GM23338 (cell line): ENCODE results near the gene PRR35. TPM values are rescaled to one million over a fixed set of nuclear protein-coding genes. Genes with fewer than 3 reads are reported as not detected.

ENCODE experiments used
- ATAC-seq: fragments of 200-7000 bp; cut with Tn5 transposase; 3 replicates; pipeline ENCODE4 v1.9.1; 2020
- DNase-seq: peaks from one replicate; pipeline ENCODE4 v3.0.0-alpha.2; 2015; ENCODE audit warnings: low spot score
- H2AFZ ChIP-seq: fragments of 200-600 bp; sonication (generic); 2 replicates; pipeline ENCODE4 v1.8.0; 2016; ENCODE audit warnings: antibody characterized with exemption, mild to moderate bottlenecking, moderate library complexity
- H3F3A ChIP-seq: fragments of 200-600 bp; sonication (generic); replicated peaks from 2 replicates; pipeline ENCODE4 v1.8.0; 2017; ENCODE audit warnings: antibody characterized with exemption, mixed run types, low read depth
- H3K27ac ChIP-seq: fragments of 200-600 bp; sonication (generic); 2 replicates; pipeline ENCODE4 v1.6.1; 2016; ENCODE audit warnings: low read depth
- H3K27me3 ChIP-seq: fragments of 200-600 bp; sonication (generic); 2 replicates; pipeline ENCODE4 v1.8.0; 2016; ENCODE audit warnings: mild to moderate bottlenecking, mixed run types, moderate library complexity; ENCODE audit not compliant: insufficient read depth
- H3K36me3 ChIP-seq: fragments of 200-600 bp; sonication (generic); 2 replicates; pipeline ENCODE4 v1.8.0; 2016; ENCODE audit warnings: mild to moderate bottlenecking; ENCODE audit not compliant: insufficient read depth
- H3K4me1 ChIP-seq: fragments of 200-600 bp; sonication (generic); 2 replicates; pipeline ENCODE4 v1.8.0; 2016; ENCODE audit warnings: mild to moderate bottlenecking, moderate library complexity; ENCODE audit not compliant: insufficient read depth
- H3K4me2 ChIP-seq: fragments of 200-600 bp; sonication (generic); 2 replicates; pipeline ENCODE4 v1.7.1; 2017; ENCODE audit warnings: mixed run types
- H3K4me3 ChIP-seq: fragments of 200-600 bp; sonication (generic); 2 replicates; pipeline ENCODE4 v1.6.1; 2016; ENCODE audit warnings: mixed run types
- H3K79me2 ChIP-seq: fragments of 200-600 bp; sonication (generic); replicated peaks from 2 replicates; pipeline ENCODE4 v1.8.0; 2017; ENCODE audit warnings: mild to moderate bottlenecking; ENCODE audit not compliant: insufficient read depth
- H3K9me2 ChIP-seq: fragments of 200-600 bp; sonication (generic); 2 replicates; pipeline ENCODE4 v1.8.0; 2017; ENCODE audit not compliant: insufficient read depth
- H4K20me1 ChIP-seq: fragments of 200-600 bp; sonication (generic); replicated peaks from 2 replicates; pipeline ENCODE4 v1.8.0; 2017; ENCODE audit warnings: mild to moderate bottlenecking; ENCODE audit not compliant: insufficient read depth
- H3K27ac Mint-ChIP-seq: 2 replicates; pipeline ENCODE4 v1.8.0; 2020; ENCODE audit warnings: inconsistent platforms, mild to moderate bottlenecking, moderate library complexity, mixed read lengths
- H3K27me3 Mint-ChIP-seq: 3 replicates; pipeline ENCODE4 v1.8.0; 2022; ENCODE audit warnings: low read depth, mild to moderate bottlenecking, moderate library complexity, mixed read lengths, inconsistent platforms; ENCODE audit not compliant: insufficient read depth, poor library complexity
- H3K36me3 Mint-ChIP-seq: 3 replicates; pipeline ENCODE4 v1.8.0; 2021; ENCODE audit warnings: low read depth, mild to moderate bottlenecking, inconsistent platforms, moderate library complexity, mixed read lengths
- H3K4me1 Mint-ChIP-seq: 3 replicates; pipeline ENCODE4 v1.8.0; 2020; ENCODE audit warnings: mild to moderate bottlenecking, inconsistent platforms, mixed read lengths
- H3K4me3 Mint-ChIP-seq: 3 replicates; pipeline ENCODE4 v1.8.0; 2021; ENCODE audit warnings: moderate library complexity, mild to moderate bottlenecking, inconsistent platforms, mixed read lengths
- H3K9me3 Mint-ChIP-seq: 3 replicates; pipeline ENCODE4 v1.8.0; 2020; ENCODE audit warnings: moderate library complexity, mild to moderate bottlenecking, inconsistent platforms, mixed read lengths
- CREB1 ChIP-seq: fragments of 250-450 bp; sonication (Bioruptor Pico); IDR thresholded peaks from 2 replicates; pipeline ENCODE4 v1.5.0; 2020; ENCODE audit warnings: low read depth, mild to moderate bottlenecking, moderate library complexity
- EZH2 ChIP-seq: fragments of 200-600 bp; sonication (generic); IDR thresholded peaks from one replicate; pipeline ENCODE4 v1.8.0; 2017; ENCODE audit warnings: antibody characterized with exemption, mild to moderate bottlenecking, low read depth; ENCODE audit not compliant: unreplicated experiment
- JUNB ChIP-seq: IDR thresholded peaks from one replicate; pipeline ENCODE4 v1.6.1; 2016; ENCODE audit warnings: antibody characterized with exemption; ENCODE audit not compliant: unreplicated experiment
- NANOG ChIP-seq: IDR thresholded peaks from 2 replicates; pipeline ENCODE4 v1.6.1; 2016; ENCODE audit warnings: antibody characterized with exemption, borderline replicate concordance
- POLR2AphosphoS5 ChIP-seq: IDR thresholded peaks from 2 replicates; pipeline ENCODE4 v1.6.1; 2016; ENCODE audit warnings: antibody characterized with exemption, low read depth
- REST ChIP-seq: IDR thresholded peaks from one replicate; pipeline ENCODE4 v1.6.1; 2018; ENCODE audit warnings: antibody characterized with exemption; ENCODE audit not compliant: unreplicated experiment
- STAT1 ChIP-seq: IDR thresholded peaks from one replicate; pipeline ENCODE4 v1.6.1; 2016; ENCODE audit warnings: antibody characterized with exemption; ENCODE audit not compliant: unreplicated experiment
- ZNF114 ChIP-seq: fragments of 250-450 bp; sonication (Bioruptor Pico); IDR thresholded peaks from 2 replicates; pipeline ENCODE4 v1.5.0; 2020; ENCODE audit warnings: mild to moderate bottlenecking, moderate library complexity
- polyA plus RNA-seq: library from polyadenylated mRNA; unstranded; fragments of >200 nt; fragmentation: Nextera tagmentation; extraction: Ambion mirVana; gene quantifications from 2 replicates; pipeline ENCODE4 v1.2.1, GENCODE V29; 2016
- total RNA-seq: library from RNA; depleted of rRNA; stranded (reverse); fragments of >200 nt; shearing (Covaris generic); gene quantifications from 2 replicates; pipeline ENCODE4 v1.2.3, GENCODE V29; 2014
- TF ChIP-seq, protein P1 (sequence below), 2 experiments: fragments of 200-600 bp in 1 of 2; sonication (generic) in 1 of 2; conservative IDR thresholded peaks; 2 replicates each; pipeline versions ENCODE4 v1.5.1 to v1.6.1; 2016 to 2017; ENCODE audit warnings: antibody characterized with exemption in 2 of 2, low read depth in 2 of 2, mild to moderate bottlenecking in 2 of 2, moderate library complexity in 1 of 2
- TF ChIP-seq, protein P2 (sequence below): IDR thresholded peaks from 2 replicates; pipeline ENCODE4 v1.6.1; 2016; ENCODE audit warnings: antibody characterized with exemption

Gene PRR35
- total and polyA plus RNA-seq, 2 experiments from 2014 or later: 0.32 to 1.4 TPM

DNA sequence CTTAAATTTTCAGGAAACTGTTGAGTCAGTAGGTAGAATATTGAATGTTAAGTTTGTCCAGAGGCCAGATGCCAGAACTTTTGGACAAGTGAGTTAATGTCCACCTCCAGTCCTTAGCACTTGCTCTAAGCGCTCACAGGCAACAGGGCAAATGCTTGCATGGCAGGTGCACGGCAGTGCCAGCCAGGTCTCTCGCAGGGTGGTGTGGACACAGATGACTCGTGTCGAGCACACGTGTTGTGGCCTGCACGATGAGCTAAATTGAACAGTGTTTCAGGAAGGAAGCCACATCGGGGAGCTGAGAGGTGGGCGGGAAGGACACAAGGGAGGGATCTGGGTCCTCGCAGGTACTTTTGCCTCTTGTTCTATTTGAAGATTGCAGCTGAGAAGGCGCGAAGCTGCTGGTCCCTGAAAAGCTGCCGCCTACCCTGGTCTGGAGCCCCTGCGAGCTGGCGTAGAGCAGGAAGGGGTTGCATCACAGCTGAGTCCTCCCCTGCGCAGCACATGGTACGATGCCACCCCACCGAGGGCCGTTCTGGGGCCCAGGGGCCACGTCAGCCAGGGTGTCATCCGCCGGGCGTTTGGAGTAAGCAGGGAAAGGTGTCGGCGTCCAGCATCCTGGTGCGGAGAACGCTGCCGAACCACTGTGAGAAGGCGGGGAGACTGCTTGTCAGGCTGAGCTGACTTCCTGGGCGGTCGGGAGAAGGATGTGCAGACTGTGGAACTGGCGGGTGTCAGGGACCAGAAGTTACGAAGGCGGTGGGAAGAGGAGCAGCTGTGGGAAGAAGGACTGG lies 35.9 kb downstream of the PRR35 start:
- Mint-ChIP-seq H3K27me3 (peaks cover 17% of the 10 kb centered on the region), H3K27ac (no peak overlapping the region), H3K4me3 (no peak overlapping the region; the same call in 2 of the 3 replicates), H3K4me1 (peaks cover 3% of the 10 kb centered on the region), H3K36me3 (peaks cover 16% of the 10 kb centered on the region), H3K9me3 (no peaks in the 10 kb centered on the region; the same call in 1 of the 3 replicates)
- Histone ChIP-seq H3K27me3 (no peaks in the 10 kb centered on the region), H3K9me2 (no peaks in the 10 kb centered on the region), H3K36me3 (no peaks in the 10 kb centered on the region), H2AFZ (no peak overlapping the region), H3K4me3 (no peak overlapping the region), H4K20me1 (peaks cover 15% of the 10 kb centered on the region), H3K4me2 (no peak overlapping the region), H3K27ac (no peak overlapping the region), H3K4me1 (no peaks in the 10 kb centered on the region), H3F3A (0 out of 2 replicates have a peak, but pooled peaks cover 3% of the 10 kb centered on the region), H3K79me2 (peaks cover 30% of the 10 kb centered on the region)
- DNase-seq (no peak), ATAC-seq (no peak)
- no peak for TF ChIP-seq EZH2
- no peak for TF ChIP-seq NANOG
- no peak for TF ChIP-seq STAT1
- no peak for TF ChIP-seq JUNB
- TF ChIP-seq CREB1 (CRISPR knock-in tag): no peak
- TF ChIP-seq, protein P1, sequence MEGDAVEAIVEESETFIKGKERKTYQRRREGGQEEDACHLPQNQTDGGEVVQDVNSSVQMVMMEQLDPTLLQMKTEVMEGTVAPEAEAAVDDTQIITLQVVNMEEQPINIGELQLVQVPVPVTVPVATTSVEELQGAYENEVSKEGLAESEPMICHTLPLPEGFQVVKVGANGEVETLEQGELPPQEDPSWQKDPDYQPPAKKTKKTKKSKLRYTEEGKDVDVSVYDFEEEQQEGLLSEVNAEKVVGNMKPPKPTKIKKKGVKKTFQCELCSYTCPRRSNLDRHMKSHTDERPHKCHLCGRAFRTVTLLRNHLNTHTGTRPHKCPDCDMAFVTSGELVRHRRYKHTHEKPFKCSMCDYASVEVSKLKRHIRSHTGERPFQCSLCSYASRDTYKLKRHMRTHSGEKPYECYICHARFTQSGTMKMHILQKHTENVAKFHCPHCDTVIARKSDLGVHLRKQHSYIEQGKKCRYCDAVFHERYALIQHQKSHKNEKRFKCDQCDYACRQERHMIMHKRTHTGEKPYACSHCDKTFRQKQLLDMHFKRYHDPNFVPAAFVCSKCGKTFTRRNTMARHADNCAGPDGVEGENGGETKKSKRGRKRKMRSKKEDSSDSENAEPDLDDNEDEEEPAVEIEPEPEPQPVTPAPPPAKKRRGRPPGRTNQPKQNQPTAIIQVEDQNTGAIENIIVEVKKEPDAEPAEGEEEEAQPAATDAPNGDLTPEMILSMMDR (conservative IDR thresholded peaks at IDR 0.05; ENCODE audit: low read depth in 2 of 2): no peak
- TF ChIP-seq, protein P2, sequence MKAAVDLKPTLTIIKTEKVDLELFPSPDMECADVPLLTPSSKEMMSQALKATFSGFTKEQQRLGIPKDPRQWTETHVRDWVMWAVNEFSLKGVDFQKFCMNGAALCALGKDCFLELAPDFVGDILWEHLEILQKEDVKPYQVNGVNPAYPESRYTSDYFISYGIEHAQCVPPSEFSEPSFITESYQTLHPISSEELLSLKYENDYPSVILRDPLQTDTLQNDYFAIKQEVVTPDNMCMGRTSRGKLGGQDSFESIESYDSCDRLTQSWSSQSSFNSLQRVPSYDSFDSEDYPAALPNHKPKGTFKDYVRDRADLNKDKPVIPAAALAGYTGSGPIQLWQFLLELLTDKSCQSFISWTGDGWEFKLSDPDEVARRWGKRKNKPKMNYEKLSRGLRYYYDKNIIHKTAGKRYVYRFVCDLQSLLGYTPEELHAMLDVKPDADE: no peak
- TF ChIP-seq POLR2AphosphoS5: no peak
- TF ChIP-seq REST: no peak
- no peak for TF ChIP-seq ZNF114 (CRISPR knock-in tag)
